ENCODE measurements around the gene PRMT2. TPM values are rescaled to one million over a fixed set of nuclear protein-coding genes. Genes with fewer than 3 reads are reported as not detected.

PRMT2 gene
- total RNA-seq, 1 donor from 2014 or later = 74.8 TPM

DNA sequence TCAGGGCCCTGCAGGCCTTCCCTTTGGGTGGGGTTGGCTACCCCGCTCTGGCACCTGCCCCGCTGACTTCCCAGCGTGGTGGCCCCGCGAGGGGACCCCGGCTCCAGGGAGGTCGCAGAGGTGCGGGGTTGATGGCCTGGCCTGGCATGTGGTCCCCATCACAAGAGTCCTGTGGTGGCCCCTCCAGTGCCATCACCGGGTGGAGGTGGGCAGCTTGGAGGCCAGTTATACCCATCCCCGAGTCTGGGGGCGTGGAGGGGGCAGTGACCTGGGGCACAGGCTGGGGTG is 26.8 kb downstream of the PRMT2 start:
- Mint-ChIP-seq H3K27ac (no peak overlapping the region), H3K36me3 (peaks cover 36% of the 10 kb centered on the region), H3K4me3 (no peak overlapping the region), H3K27me3 (peaks cover 4% of the 10 kb centered on the region), H3K4me1 (ENCODE audit: unreplicated experiment) (no peaks in the 10 kb centered on the region), H3K9me3 (no peaks in the 10 kb centered on the region)
- DNase-seq (ENCODE audit: extremely low spot score, unreplicated experiment) = no peak
- TF ChIP-seq CTCF (conservative IDR thresholded peaks at IDR 0.05) = no peak

DNA sequence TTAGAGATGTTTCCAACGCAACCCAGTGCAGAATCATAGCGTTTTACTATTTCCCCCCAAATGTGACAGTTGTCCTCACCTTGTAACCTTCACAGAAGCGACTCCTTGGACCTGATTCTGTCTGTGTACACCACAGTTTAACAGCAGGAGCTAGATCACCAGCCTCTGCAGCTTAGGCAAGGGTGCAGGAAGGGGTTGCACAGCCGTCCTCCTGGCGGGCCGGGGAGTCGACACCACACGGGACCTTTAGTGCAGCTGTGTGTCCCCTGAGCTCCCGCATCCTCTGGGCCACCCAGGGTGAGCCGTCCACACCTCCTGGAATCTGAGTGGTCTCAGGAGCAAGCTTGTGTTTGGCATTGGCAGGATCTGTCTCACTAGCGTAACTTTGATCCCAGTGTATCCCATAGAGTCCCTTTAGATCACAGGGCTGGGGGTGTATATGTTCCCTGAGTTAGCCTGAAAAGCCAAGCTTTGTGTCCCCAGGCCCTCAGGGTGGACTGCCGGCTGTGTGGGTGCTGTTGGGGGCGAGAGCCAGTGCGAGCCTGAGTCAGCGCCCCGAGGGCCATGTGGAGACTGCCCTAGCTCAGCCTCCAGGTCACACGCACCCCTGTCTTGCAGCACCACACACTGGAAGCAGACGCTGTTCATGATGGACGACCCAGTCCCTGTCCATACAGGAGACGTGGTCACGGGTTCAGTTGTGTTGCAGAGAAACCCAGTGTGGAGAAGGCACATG is 27.5 kb downstream of the PRMT2 start:
- DNase-seq (ENCODE audit: extremely low spot score, unreplicated experiment) = no peak
- H3K36me3 Mint-ChIP-seq = peaks cover 30% of the 10 kb centered on the region
- no peak for TF ChIP-seq CTCF (conservative IDR thresholded peaks at IDR 0.05)
- peaks cover 7% of the 10 kb centered on the region for H3K27me3 Mint-ChIP-seq
- no peak overlapping the region for H3K27ac Mint-ChIP-seq
- H3K4me1 Mint-ChIP-seq (ENCODE audit: unreplicated experiment) = no peaks in the 10 kb centered on the region
- no peak overlapping the region for H3K4me3 Mint-ChIP-seq
- H3K9me3 Mint-ChIP-seq = no peaks in the 10 kb centered on the region

- TF ChIP-seq CTCF (conservative IDR thresholded peaks at IDR 0.05) = no peak
- H3K27me3 Mint-ChIP-seq = peaks cover 12% of the 10 kb centered on the region
- H3K4me3 Mint-ChIP-seq = no peak overlapping the region
- no peak for DNase-seq (ENCODE audit: extremely low spot score, unreplicated experiment)
- no peaks in the 10 kb centered on the region for H3K9me3 Mint-ChIP-seq
- peaks cover 21% of the 10 kb centered on the region for H3K36me3 Mint-ChIP-seq
- H3K4me1 Mint-ChIP-seq (ENCODE audit: unreplicated experiment) = peaks cover 4% of the 10 kb centered on the region
- H3K27ac Mint-ChIP-seq = no peak overlapping the region
These were observed 28.3 kb downstream of the PRMT2 start for GRCh38 chr21:46663754-46664153.

- Mint-ChIP-seq H3K36me3 (peaks cover 16% of the 10 kb centered on the region), H3K9me3 (no peaks in the 10 kb centered on the region), H3K4me1 (ENCODE audit: unreplicated experiment) (peaks cover 4% of the 10 kb centered on the region), H3K27me3 (peaks cover 13% of the 10 kb centered on the region), H3K27ac (no peak overlapping the region), H3K4me3 (no peak overlapping the region)
- no peak for DNase-seq (ENCODE audit: extremely low spot score, unreplicated experiment)
- TF ChIP-seq CTCF (conservative IDR thresholded peaks at IDR 0.05) = no peak
These were observed 29.0 kb downstream of the PRMT2 start for GRCh38 chr21:46664316-46664995.

DNA sequence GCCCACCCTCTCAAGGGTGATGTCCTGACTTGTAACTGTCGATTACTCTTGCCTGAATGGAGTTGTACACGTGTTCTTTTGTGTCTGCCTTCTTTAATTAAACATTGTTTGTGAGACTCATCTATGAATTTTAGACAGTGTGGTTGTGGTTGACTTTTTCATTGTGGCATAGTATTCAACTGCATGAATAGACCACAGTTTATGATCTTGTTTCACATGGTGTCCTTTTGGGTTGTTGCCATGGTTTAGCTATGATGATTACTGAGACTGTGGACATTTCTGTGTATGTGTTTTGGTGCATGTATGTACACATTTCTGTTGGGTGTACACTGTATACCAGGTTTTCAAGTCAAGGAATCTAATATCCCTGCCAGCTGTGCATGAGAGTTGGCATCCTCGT is 30.1 kb downstream of the PRMT2 start:
- no peak for DNase-seq (ENCODE audit: extremely low spot score, unreplicated experiment)
- no peaks in the 10 kb centered on the region for H3K9me3 Mint-ChIP-seq
- peak overlapping the region; percentile 43 for H3K4me3 Mint-ChIP-seq
- H3K4me1 Mint-ChIP-seq (ENCODE audit: unreplicated experiment) = peaks cover 4% of the 10 kb centered on the region
- H3K27ac Mint-ChIP-seq = no peak overlapping the region
- H3K36me3 Mint-ChIP-seq = peaks cover 16% of the 10 kb centered on the region
- peaks cover 24% of the 10 kb centered on the region for H3K27me3 Mint-ChIP-seq
- no peak for TF ChIP-seq CTCF (conservative IDR thresholded peaks at IDR 0.05)

Measured in type B pancreatic cell (in vitro differentiated cells).